HL-60/S4 (cell line): ENCODE results near the gene KCP.

ENCODE experiments used
- in situ Hi-C: fragments of 300-500 bp; cut with MboI; formaldehyde crosslinking; loops from 2 replicates; pipeline ENCODE4 v1.14.3; 2022; ENCODE audit warnings: low sequenced_read_pairs

KCP gene

GRCh38 chr7:128939075-128939860, 28.8 kb upstream of the KCP start:
- in situ Hi-C loops = no loop called here

GRCh38 chr7:128938544-128939074, 28.1 kb upstream of the KCP start:
- in situ Hi-C loops = no loop called here

GRCh38 chr7:128937647-128938543, 27.4 kb upstream of the KCP start, which contains the start of gene IRF5:
Gene IRF5 (plus strand): TSS chr7:128937927. CDS start chr7:128942082, 4,155 bp downstream.
- in situ Hi-C loops = no loop called here

GRCh38 chr7:128937271-128937646, 26.8 kb upstream of the KCP start:
- in situ Hi-C loops = no loop called here

GRCh38 chr7:128936798-128937197, 26.3 kb upstream of the KCP start:
- in situ Hi-C loops = no loop called here

GRCh38 chr7:128935342-128935730, 24.8 kb upstream of the KCP start:
- in situ Hi-C loops = no loop called here

- in situ Hi-C loops = no loop called here
Observed at GRCh38 chr7:128934361-128935341, 24.1 kb upstream of the KCP start.

GRCh38 chr7:128933180-128933891, 22.8 kb upstream of the KCP start:
- in situ Hi-C loops = no loop called here

GRCh38 chr7:128932862-128933179, 22.3 kb upstream of the KCP start:
- in situ Hi-C loops = no loop called here

GRCh38 chr7:128931965-128932861, 21.7 kb upstream of the KCP start:
- in situ Hi-C loops = no loop called here

GRCh38 chr7:128931190-128931798, 20.8 kb upstream of the KCP start:
- in situ Hi-C loops = no loop called here

- in situ Hi-C loops = no loop called here
Observed at GRCh38 chr7:128928882-128929788, 18.6 kb upstream of the KCP start.

GRCh38 chr7:128928159-128928813, 17.8 kb upstream of the KCP start:
- in situ Hi-C loops = no loop called here

GRCh38 chr7:128924707-128925588, 14.4 kb upstream of the KCP start:
- in situ Hi-C loops = loop anchor here (25.0 kb wide), 1 partner anchor 162 kb away; no protein-coding TSS in a partner anchor

- in situ Hi-C loops = loop anchor here (25.0 kb wide), 1 partner anchor 164 kb away; no protein-coding TSS in a partner anchor
Observed at GRCh38 chr7:128923411-128923800, 12.9 kb upstream of the KCP start.
